Hepatocyte (in vitro differentiated cells): ENCODE data around the gene MAGOH.

Source experiments
- CTCF ChIP-seq: fragments of 200-600 bp; sonication (generic); IDR thresholded peaks from 2 replicates; pipeline ENCODE4 v1.5.1; 2016; ENCODE audit warnings: antibody characterized with exemption, mild to moderate bottlenecking; ENCODE audit not compliant: poor library complexity
- EZH2 ChIP-seq: fragments of 200-600 bp; sonication (generic); IDR thresholded peaks from 2 replicates; pipeline ENCODE4 v1.6.1; 2016; ENCODE audit warnings: antibody characterized with exemption, mild to moderate bottlenecking, borderline replicate concordance
- EZH2phosphoT487 ChIP-seq: fragments of 200-600 bp; sonication (generic); IDR thresholded peaks from one replicate; pipeline ENCODE4 v1.6.1; 2018; ENCODE audit warnings: antibody characterized with exemption, mild to moderate bottlenecking, low read depth, moderate library complexity; ENCODE audit not compliant: unreplicated experiment, severe bottlenecking

- no peak for TF ChIP-seq CTCF
- no peak for TF ChIP-seq EZH2phosphoT487
- TF ChIP-seq EZH2 = no peak
Observed at GRCh38 chr1:53238197-53239155, at the start of gene MAGOH.
